GM03348 (cell line): ENCODE measurements around the gene DAZ4.
"Not testable (repeated sequence)": the region's sequence is repeated elsewhere in the genome, so short reads cannot be mapped to it uniquely, and the experiment has no call there.

Source experiments
- DNase-seq: peaks from one replicate; pipeline ENCODE4 v3.0.0; 2012; ENCODE audit warnings: low spot score

DAZ4 gene

GRCh38 chrY:24833619-24834018 lies at the start of gene DAZ4:
Gene DAZ4, plus strand, starts transcription at chrY:24833919. Its CDS starts 208 bp downstream, at chrY:24834127.
- not testable (repeated sequence) for DNase-seq

- not testable (repeated sequence) for DNase-seq
Measured at GRCh38 chrY:24813293-24813692, 20.4 kb upstream of the DAZ4 start, which contains the start of gene DAZ3. Gene DAZ3, minus strand, starts transcription at chrY:24813393. Its CDS starts 208 bp downstream, at chrY:24813185.

GRCh38 chrY:24821836-24822235 lies 11.9 kb upstream of the DAZ4 start:
- not testable (repeated sequence) for DNase-seq

- DNase-seq = not testable (repeated sequence)
Measured at GRCh38 chrY:24824184-24824879, 9.4 kb upstream of the DAZ4 start.

GRCh38 chrY:24825069-24825468 lies 8.7 kb upstream of the DAZ4 start:
- DNase-seq = not testable (repeated sequence)
